Hematopoietic multipotent progenitor cell treated with erythropoietin and hydrocortisone succinate and interleukin-3 and kit ligand, for 17 days (in vitro differentiated cells): ENCODE data around the gene GNPDA1.

Experiments
- DNase-seq: peaks from one replicate; pipeline ENCODE4 v3.0.0-alpha.2; 2015; ENCODE audit warnings: low spot score

GNPDA1 gene

DNA sequence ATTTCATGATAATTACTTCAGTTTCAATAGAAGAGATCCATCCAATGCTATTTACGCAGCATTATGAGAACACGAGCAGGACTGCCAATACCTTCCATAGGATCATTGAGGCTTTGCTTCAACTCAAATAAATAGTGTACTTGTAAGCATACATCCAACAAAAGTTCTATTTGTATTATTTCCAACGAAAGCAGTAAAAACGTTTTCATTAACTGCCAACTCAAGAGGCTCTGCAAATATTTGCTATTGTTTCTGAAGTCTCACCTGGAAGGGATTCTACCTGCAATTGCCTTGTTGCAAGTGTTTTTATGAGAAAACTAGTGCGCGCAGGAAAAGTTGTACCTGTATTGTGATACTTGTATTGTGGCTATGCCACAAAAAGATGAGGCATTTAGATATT, 11.0 kb upstream of the GNPDA1 start:
- DNase-seq: no peak

DNA sequence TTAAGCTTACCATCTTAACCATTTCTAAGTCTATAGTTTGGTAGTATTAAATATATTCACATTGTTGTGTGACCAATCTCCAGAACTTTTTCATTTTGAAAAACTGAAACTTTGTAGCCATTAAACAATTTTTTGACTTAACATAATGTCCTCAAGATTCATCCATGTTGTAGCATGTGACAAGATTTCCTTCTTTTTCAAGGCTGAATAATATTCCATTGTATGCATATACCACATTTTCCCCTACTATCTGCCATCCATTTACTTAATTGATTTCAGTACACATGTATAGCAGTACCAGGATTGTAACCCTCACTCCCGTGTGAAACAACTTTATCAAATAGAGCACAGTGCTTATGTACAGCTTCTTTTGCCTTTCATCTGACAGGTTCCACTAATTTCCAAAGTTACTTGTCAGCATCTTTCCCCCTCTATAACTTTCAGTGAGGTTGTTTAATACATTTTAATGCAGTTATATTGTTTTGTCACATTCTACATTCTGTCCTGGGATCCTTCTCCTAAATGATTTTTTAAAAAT, 7.4 kb upstream of the GNPDA1 start:
- no peak for DNase-seq

DNA sequence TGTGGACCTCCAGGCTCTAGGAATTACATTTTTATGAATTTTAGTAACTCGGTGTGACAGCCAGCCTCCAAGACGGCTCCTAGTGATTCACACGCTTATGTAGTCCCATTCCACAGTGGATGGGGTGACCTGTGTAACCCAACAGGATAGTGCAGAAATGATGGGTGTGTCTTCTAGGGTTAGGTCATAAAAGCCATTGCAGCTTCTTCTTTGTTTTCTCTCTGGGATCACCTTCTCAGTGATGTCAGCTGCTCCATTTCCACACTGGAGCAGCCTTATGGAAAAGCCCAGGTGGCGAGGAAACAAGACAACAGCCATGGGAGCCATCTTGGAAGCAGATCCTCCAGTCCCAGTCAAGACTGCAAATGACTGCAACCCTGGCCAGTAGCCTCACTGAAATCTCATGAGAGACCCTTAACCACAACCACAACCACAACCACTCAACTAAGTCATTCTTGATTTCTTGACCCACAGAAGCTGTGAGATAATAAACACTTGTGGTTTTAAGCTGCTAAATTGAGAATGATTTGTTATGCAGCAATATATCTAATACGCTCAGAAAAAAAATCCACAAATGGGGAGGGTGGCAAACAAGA, 5.1 kb upstream of the GNPDA1 start:
- DNase-seq: no peak

DNA sequence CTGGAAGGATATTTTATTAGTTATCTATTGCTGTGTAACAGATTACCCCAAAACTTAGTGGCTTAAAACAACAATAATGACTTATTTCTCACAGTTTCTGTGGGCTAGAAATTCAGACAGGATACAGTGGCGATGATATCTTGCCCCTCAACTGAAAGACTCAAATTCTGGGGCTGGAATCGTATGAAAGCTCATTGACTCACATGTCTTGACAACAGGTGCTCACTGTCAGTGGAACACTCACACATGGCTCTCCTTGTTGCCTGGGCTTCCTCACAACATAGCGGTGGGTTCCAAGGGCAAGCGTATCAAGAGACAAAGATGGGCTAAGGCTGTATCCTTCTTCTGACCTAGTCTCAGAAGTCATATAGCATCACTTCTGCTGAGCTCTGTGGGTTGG, 3.7 kb upstream of the GNPDA1 start:
- no peak for DNase-seq

DNA sequence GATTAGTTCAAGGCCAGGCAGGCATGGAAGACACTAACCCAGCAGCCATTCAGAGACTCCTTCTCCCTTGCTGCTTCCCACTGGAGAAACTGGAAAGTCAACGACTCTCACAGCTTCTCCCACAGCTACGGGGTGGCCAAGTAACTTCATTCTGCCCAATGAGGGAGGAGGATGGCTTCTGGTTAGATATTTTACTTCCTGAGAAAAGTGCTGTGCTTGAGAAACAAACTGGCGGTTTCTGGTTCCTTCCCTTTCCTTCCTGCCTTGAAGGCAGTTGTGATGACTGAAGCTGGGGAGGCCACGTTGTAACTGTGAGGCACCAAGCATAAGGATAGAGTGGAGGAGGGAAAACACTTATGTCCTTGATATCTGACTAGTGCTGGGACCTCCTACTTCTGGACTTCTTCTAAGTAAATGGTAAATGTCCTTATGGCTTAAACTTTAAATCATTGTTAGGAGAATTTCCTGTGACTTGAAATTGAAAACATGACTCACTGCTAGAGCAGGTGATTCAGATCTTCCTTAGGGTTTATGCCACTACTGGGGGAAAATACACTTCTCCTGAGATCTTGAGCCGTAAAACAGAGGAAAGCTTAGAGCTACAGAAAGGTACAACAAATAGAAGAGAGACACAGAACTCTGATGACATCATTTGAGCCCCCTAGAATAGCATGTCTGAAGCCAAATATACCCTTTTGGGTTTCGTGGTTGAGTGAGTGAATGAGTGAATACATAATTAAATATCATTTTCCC, 3.1 kb upstream of the GNPDA1 start:
- peak; percentile 24 for DNase-seq

DNA sequence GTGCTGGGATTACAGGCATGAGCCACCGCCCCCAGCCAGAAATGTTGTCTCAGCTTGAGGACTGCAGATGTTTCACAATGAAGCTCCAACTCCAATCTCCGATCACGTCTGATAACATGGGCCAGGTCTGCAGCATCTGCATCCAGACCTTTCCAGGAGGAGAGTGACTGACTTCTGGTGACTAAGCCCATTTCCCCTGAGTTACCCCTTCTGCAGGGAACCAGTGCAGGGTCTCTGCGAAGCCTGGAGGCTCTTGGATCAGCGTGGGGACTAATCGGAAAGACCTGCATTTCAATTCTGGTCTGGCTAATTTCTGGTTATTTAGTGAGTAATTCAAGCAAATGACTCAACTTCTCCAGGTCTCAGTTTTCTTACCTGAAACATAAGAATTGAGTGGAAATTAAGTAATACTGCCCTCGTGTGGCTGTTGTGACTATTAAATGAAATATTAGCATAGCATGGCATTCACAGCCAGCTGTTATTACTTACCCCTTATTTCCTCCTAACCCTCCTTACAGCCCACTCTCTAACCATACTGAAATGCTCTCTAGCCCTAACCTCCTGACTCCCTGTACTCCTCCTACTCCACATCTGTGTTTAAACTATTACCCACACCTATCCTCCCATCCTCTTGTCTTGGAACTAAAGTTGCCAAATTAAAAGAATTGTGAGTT, 2.2 kb upstream of the GNPDA1 start:
- peak; percentile 86 for DNase-seq

DNA sequence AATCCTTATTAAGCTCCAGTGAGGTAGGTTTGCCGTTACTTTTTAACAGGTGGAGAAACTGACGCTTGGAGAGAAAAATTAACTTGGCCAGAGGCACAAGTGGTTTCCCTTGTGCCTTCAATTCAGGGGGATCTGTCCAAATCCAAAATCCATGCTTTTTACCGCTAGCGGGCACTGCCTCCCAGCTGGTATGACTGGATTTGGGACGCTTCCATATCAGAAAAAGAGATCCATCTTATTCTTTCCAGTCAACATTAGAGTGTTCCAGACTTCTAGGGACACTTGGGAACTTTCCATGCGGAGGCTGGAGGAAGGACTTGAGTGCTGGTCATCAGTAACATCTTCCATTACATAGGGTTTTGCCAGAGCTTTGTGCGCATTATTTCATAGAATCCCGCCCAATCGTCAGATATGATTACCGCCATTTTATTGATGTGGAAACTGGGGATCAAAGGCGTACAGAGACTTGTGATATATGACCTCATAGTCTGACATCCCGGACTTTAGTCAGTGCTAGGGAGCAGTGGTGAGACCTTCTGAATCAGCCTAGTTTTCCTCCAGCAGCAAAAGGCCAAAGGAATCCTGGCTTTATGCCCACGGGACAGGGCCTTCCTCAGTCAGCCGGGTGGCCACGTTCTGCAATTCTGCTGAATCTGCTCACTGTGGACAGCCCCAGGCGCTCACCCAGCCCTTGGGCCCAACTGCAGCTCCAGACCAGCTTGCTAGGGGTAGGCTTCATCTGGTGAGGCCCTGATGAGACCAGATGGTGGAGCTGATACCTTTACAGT, 1.1 kb upstream of the GNPDA1 start:
- peak; percentile 40 for DNase-seq

DNA sequence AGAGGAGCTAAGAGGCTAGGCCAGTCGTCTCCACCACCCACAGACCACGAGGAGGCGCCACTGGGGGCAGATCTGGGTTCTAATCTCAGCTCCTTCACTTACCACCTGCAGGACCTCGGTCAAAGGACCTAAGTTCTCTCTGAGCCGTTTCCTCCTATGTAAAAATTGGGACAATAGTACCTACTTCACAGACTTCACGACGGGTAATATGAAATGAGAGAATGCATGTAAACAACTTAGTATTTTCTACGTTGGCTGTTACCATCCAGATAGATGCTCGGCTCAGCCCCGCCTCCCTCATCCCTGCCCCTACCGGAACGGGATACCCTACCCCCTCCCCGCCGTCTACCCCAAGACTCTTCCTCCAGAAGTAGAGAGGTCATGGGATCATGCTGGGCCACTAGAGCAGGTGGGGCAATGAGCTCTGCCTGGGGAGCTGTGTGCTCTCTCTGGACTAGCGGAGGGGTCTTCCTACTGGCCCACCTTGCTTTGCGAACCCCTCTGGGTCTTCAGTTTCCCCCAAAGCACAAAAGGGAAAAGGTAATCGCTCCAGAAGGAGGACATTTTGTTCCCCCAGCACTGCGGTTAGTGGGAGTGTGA, 541 bp downstream of the GNPDA1 start:
- DNase-seq: peak; percentile 86

DNA sequence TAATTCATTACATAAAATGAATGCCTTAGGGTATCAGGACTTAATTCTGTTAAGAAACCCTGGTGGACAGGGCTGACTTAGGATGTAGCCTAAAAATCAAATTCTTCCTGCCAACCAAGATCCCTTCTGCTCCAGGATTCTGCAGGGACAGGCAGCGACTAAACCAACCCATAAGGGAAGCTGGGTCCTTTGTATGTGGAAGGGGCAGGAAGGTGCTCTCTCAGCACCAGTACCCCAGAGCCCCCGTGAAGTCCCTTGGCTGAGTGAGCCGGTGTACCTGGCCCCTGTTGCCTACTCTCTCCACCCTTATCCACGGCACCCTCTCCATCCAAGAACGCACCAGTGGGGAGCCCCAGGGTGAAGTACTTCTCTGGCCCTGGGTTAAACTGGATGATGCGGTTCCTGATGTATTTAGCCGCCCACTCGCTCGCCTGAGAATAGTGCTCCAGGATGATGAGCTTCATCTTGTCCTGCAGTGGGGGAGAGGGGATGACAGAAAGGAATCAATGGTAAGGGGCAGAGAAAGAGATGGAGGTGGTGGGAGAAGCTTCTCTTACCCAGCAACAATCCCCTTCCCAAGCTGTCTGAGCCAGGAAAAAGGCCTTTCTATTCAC, 1.1 kb downstream of the GNPDA1 start:
- no peak for DNase-seq

DNA sequence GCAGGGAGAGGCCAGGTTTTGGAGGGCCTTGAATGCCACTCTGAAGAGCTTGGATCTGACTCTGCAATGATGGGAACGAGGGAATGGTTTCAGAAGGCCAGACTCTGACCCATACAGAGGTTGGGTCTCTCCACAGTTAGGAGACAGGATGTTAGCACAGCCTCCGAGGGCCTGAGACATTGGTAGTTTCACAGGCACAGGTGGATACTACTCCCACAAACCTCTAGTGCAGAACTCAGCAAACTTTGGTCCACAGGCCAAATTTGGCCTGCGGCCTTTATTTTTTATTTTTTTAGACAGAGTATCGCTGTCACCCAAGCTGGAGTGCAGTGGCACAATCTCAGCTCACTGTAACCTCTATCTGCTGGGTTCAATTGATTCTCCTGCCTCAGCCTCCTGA, 2.9 kb downstream of the GNPDA1 start:
- no peak for DNase-seq

DNA sequence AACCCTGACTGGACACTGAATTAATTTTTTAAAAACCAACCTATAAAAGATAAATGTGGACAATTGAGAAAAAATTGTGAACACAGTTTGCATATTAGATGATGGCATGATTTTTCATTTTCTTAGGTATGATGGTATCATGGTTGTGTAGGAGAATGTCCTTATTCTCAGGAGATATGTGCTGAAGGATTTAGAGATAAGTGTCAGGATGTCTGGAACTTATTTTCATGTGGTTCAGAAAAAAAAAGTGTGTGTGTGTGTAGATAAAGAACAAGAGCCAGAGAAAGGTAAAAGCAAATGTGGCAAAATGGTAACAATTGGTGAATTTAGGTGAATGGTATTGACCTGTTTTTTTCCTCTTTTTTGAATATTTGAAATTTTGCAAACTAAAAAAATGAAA, 4.0 kb downstream of the GNPDA1 start:
- DNase-seq: no peak

DNA sequence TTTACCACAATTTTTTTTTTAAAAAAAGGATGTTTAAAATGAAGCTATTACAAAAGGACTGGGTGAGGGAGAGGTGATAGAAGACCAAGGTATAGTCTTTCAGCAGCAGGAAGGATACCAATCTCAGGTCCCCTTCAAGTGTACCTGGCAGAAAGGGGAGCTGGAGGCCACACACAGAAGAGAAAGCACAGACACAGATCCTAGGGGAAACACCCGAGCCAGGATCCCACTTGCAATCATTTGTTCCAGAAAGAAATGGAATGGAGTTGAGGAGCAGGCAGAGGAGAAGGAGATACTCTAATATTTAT, 5.6 kb downstream of the GNPDA1 start:
- DNase-seq: no peak

DNA sequence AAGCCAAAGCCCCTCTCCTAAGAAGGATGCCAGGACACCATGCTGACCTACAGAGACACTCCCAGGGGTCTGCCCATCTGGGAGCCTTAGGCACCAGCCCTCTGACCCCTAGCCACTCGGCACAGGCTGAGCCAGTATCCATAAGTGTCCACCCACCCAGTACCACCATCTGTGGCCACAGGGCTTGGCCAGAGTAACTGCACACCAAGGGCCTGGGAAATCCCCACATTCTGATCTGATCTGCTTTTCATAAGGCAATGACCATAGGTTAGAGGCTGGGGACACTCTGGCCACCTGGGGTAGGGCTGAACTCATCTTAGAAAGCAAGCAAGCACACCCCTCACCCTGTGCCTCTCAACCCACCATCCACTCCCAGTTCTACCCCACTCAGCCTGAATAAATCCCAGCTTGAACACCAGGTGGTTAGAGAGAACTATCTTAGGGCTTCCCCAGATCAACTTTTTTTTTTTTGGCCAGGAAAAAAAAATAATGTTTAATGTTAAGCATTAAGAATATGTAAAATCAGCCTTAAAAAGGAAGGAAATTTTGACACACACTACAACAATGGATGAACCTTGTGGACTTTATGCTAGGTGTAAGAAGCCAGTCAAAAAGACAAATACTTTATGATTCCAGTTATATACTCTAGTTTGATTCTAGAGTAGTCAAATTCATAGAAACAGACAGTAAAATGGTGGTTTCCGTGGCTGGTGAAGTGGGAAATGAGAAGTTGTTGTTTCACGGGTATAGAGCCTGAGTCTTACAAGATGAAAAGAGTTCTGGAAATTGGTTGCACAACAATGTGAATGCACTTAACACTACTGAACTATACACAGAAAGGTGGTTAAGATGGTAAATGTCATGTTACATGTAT, 6.2 kb downstream of the GNPDA1 start:
- no peak for DNase-seq

DNA sequence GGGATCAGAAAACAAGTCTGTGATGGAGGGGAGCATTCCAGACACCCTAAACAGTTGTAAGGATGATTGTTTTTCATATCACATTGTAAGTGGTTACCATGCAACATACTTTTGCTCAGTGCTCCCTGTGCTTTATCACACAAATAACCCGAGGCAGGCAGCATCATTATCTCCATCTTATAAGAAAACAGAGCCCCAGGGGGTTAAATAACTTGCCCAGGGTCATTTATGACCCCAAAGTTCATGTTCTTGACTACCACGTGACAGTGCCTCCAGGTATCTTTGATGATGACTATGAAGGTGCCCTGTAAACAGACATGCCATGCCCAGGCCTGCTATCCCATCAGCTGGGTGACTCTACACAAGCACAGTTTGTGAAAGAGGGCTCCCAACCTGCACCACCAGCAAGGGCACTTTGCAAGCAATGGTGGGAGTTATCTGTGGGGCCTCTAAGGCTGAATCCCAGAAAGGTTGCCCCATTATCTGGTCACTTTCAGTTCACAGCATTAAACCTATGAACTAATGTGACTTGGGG, 9.5 kb downstream of the GNPDA1 start:
- DNase-seq: no peak

DNA sequence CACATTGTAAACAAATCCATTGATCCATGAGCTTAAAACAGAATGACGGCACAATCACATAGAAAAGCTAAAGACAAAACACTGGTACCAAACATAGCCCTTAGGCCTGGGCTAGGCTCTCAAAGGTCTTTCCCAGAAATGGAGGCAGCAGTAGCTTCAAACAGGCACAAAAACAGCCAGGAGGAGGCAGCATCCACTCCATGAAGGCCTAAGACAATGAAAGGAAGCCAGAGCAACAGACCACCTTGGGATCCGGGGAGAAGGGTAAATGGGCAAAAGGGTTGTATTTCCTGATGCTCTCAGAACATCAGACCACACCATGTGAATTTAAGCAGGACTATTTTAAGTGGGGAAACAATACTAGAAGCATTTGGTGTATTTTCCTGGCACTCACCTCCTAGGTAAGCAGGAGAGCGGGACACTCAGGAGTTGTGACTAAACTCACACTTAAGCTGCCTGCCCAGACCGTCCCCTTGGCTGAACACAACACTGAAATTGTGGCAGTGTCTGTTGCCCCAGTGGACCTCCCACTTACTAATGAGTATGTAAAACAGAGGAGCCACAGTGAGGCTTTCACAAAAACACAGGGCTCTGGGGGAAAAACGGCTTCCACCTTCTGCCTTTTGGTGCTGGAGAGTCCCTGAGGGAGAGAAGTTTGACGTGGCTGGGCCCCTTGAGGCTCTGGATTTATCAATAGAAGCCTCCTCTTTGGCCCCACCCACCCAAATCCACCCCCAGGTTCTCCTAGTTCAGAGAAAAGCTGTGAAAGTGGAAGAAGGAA, 11.9 kb downstream of the GNPDA1 start:
- no peak for DNase-seq

DNA sequence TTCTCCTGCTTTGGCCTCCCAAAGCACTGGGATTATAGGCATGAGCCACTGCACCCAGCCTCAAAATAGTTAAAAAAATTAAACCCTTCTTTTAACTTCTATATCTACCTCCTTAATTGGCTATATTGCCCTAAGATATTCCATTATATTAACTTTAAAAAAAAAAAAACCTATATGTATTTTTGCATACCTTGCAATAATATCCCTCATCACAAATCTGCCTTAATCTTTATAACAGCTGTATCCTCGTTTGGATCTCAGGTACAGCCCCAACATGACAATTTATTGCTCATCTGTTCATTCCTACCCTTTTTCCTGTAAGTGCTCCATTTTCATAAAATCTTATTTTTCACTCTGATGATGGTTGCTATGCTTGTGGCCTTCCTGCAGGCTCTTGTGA, 12.7 kb downstream of the GNPDA1 start:
- DNase-seq: no peak

DNA sequence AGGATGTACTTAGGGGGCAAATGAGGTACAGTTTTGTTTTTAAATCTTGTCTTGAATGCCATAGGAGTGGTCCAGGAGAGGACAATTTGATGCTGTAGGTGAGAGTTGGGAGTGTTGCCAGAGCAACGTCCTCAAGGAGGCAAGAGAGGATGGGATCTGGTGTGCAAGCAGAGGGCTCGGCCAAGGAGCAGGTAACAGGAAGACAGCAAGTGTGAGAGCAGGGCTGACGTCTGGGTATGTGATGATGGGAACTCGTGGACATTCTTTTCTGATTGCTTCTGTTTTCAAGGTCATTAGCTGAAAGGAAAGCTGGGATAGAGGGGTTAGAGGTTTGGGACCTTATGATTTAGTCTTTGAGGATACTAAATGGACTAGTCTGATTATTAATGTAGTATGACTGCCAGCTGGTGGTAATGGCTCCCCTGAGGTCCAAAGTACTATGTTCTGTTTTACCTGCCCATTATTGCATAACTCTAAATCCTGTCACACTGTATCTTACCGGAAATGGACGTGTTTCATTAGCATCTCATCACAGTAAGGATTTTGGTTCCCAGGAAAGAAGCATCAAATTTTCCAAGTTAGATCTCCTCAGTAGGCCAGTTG, 15.4 kb downstream of the GNPDA1 start:
- no peak for DNase-seq

DNA sequence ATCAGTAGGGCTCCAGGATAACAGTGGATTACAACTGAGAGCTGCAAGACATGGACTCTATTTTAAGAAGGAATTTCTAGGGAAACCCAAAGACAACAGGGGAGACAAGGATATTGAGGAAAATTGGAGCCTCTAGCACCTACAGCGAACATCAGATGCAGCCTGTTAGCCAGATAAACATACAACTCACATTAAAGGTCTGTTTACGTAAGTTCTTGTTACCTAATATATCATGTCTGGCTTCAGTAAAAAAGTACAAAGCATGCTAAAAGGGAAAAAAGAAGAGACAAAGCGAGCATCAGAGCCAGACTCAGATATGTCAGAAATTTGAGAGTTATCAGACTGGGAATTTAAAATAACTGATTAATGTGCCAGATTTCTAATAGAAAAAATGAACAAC, 17.2 kb downstream of the GNPDA1 start:
- DNase-seq: no peak

DNA sequence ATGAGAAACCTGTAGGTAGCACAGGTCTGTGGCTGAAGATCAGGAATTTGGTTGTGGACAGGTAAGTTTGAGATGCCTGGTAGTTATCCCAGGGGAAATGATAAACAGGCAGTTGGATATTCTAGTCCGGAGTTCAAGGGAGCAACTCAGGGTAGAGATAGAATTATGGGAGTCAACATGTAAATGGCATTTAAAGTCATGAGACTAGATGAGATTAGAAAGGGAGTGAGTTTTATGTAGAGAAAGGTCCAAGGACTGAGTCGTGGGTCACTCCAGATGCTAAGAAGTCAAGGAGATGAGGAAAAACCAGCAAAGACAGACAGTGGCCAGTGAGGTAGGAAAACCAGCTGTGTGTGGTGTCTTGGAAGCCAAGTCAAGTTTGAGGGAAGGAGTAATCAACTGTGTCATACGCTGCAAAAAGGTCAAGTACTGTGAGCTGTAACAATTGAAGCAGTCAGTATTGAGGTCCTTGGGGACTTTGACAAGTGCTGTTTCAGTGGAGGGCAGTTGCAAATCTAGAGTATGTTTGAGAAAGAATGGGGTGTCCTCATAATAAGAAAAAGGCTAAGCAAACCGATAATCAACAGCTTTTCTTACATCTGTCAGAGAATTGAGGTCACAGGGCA, 18.2 kb downstream of the GNPDA1 start:
- no peak for DNase-seq
